Stomach smooth muscle (tissue), 2 donors: ENCODE data around the gene YBX2.

Experiments used
- H3K27ac ChIP-seq: one replicate; pipeline ENCODE4 v1.7.0; 2013; ENCODE audit warnings: mild to moderate bottlenecking, low read length, inconsistent platforms
- H3K27me3 ChIP-seq, 2 donors: one replicate each; pipeline ENCODE4 v1.7.0; 2013; ENCODE audit warnings: low read length in 2 of 2; ENCODE audit not compliant: insufficient read depth in 2 of 2, control insufficient read depth in 1 of 2
- H3K36me3 ChIP-seq, 2 donors: one replicate each; pipeline ENCODE4 v1.7.0; 2013; ENCODE audit warnings: low read length in 2 of 2; ENCODE audit not compliant: control insufficient read depth in 2 of 2, insufficient read depth in 2 of 2
- H3K4me1 ChIP-seq: one replicate; pipeline ENCODE4 v1.7.0; 2013; ENCODE audit warnings: low read length; ENCODE audit not compliant: control insufficient read depth, insufficient read depth
- H3K4me3 ChIP-seq, 2 donors: one replicate each; pipeline ENCODE4 v1.7.0; 2013; ENCODE audit warnings: low read length in 2 of 2
- H3K9ac ChIP-seq, 2 donors: one replicate each; pipeline ENCODE4 v1.7.0; 2013; ENCODE audit warnings: low read length in 2 of 2, mild to moderate bottlenecking in 1 of 2
- H3K9me3 ChIP-seq, 2 donors: one replicate each; pipeline ENCODE4 v1.7.0; 2013; ENCODE audit warnings: low read length in 2 of 2; ENCODE audit not compliant: control insufficient read depth in 2 of 2
- donor health status: healthy.
- donor health status: Pancreatic carcinoma.

YBX2 gene

GRCh38 chr17:7313088-7313889 lies 18.9 kb upstream of the YBX2 start:
- Histone ChIP-seq H3K27ac (peak overlapping the region; percentile 53), H3K4me3 (peak overlapping the region in 1 of 2 donors; percentile 90), H3K4me1 (peaks cover 46% of the 10 kb centered on the region), H3K36me3 (peaks cover 52 to 55% of the 10 kb centered on the region in 2 donors), H3K9ac (peak overlapping the region; percentile 42 to 86), H3K9me3 (no peaks in the 10 kb centered on the region), H3K27me3 (no peaks in the 10 kb centered on the region)

GRCh38 chr17:7312432-7313087 lies 18.1 kb upstream of the YBX2 start:
- Histone ChIP-seq H3K4me3 (no peak overlapping the region), H3K36me3 (peaks cover 46 to 48% of the 10 kb centered on the region in 2 donors)

GRCh38 chr17:7311110-7311705 lies 16.8 kb upstream of the YBX2 start:
- peaks cover 39 to 45% of the 10 kb centered on the region in 2 donors for H3K36me3 ChIP-seq

More at GRCh38 chr17:7312432-7313087, 18.1 kb upstream of the YBX2 start:
- Histone ChIP-seq H3K27me3 (no peaks in the 10 kb centered on the region), H3K27ac (peak overlapping the region; percentile 53), H3K9ac (no peak overlapping the region), H3K4me1 (peaks cover 49% of the 10 kb centered on the region), H3K9me3 (no peaks in the 10 kb centered on the region)

GRCh38 chr17:7309628-7310027 lies 15.2 kb upstream of the YBX2 start:
- Histone ChIP-seq H3K4me3 (no peak overlapping the region), H3K4me1 (peaks cover 39% of the 10 kb centered on the region), H3K36me3 (peaks cover 39 to 43% of the 10 kb centered on the region in 2 donors), H3K27ac (peak overlapping the region; percentile 95), H3K9ac (no peak overlapping the region), H3K9me3 (no peaks in the 10 kb centered on the region), H3K27me3 (no peaks in the 10 kb centered on the region)

More at GRCh38 chr17:7311110-7311705, 16.8 kb upstream of the YBX2 start:
- H3K9ac ChIP-seq: no peak overlapping the region
- H3K9me3 ChIP-seq: no peaks in the 10 kb centered on the region
- no peak overlapping the region for H3K4me3 ChIP-seq
- H3K27me3 ChIP-seq: no peaks in the 10 kb centered on the region
- H3K4me1 ChIP-seq: peaks cover 49% of the 10 kb centered on the region
- no peak overlapping the region for H3K27ac ChIP-seq

GRCh38 chr17:7308625-7309433 lies 14.4 kb upstream of the YBX2 start:
- peak overlapping the region; percentile 95 for H3K27ac ChIP-seq
- H3K4me1 ChIP-seq: peaks cover 31% of the 10 kb centered on the region
- H3K9ac ChIP-seq: peak overlapping the region; percentile 79 to 98
- H3K4me3 ChIP-seq: peak overlapping the region; percentile 84 to 96
- no peaks in the 10 kb centered on the region for H3K27me3 ChIP-seq
- peaks cover 36 to 40% of the 10 kb centered on the region in 2 donors for H3K36me3 ChIP-seq
- H3K9me3 ChIP-seq: no peaks in the 10 kb centered on the region

GRCh38 chr17:7307686-7308624 lies 13.5 kb upstream of the YBX2 start:
- peak overlapping the region; percentile 79 to 98 for H3K9ac ChIP-seq
- peaks cover 27 to 31% of the 10 kb centered on the region in 2 donors for H3K36me3 ChIP-seq
- H3K4me3 ChIP-seq: peak overlapping the region; percentile 84 to 96
- no peaks in the 10 kb centered on the region for H3K27me3 ChIP-seq
- H3K9me3 ChIP-seq: no peaks in the 10 kb centered on the region
- H3K4me1 ChIP-seq: peaks cover 23% of the 10 kb centered on the region
- H3K27ac ChIP-seq: peak overlapping the region; percentile 95

GRCh38 chr17:7306911-7307685 lies 12.7 kb upstream of the YBX2 start, which contains the start of gene EIF5A:
Gene EIF5A, plus strand, starts transcription at chr17:7307628. Its CDS starts 2,008 bp downstream, at chr17:7309636.
- Histone ChIP-seq H3K9ac (peak within 1 kb of the TSS; percentile 89 to 98), H3K9me3 (no peaks in the 10 kb centered on the region), H3K27ac (peak within 1 kb of the TSS; percentile 95), H3K36me3 (peaks cover 19 to 24% of the 10 kb centered on the region in 2 donors), H3K4me3 (peak within 1 kb of the TSS; percentile 84 to 96), H3K27me3 (no peaks in the 10 kb centered on the region), H3K4me1 (peaks cover 20% of the 10 kb centered on the region)

GRCh38 chr17:7304179-7304578 lies 9.7 kb upstream of the YBX2 start:
- H3K4me1 ChIP-seq: peaks cover 12% of the 10 kb centered on the region
- no peaks in the 10 kb centered on the region for H3K9me3 ChIP-seq
- no peak overlapping the region for H3K27ac ChIP-seq
- no peak overlapping the region for H3K4me3 ChIP-seq
- H3K36me3 ChIP-seq: no peaks in the 10 kb centered on the region
- no peak overlapping the region for H3K9ac ChIP-seq
- H3K27me3 ChIP-seq: no peaks in the 10 kb centered on the region
